Measurements from ENCODE around the gene EPB42. TPM values are rescaled to one million over a fixed set of nuclear protein-coding genes. Genes with fewer than 3 reads are reported as not detected.

Gene EPB42
- total RNA-seq, 1 experiment from 2014 or later, result not detected

DNA sequence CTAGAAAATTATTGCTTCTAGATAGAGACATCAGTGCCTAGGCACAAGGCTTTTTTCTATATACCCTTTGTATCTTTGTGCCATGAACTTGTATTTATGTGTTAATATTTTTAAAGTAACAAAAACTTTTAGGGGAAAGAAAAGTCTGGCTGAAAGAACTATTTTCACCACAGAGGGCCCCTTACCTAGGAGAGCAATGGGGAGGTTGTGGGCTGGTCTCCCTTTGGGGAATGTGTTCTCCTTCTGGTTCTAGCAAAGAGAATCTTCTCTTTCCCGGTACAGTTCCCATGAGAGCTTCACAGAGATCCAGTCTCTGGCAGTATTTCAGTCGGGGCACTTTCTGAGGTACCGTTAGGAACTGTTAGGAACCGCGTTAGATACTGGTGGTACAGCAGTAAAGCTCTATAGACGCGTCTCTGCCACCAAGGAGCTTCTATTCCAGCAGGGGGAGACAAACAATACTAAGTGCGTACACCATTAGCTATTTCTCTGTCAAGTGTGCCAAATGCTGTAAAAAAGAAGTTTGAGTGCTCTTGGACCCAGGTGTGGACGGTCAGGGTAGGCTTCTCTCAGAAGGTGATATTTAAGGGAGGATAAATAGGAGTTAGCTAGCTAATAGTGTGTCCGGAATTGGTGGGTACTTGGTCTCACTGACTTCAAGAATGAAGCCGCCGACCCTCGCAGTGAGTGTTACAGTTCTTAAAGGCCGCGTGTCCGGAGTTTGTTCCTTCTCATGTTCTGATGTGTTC, 4.6 kb upstream of the EPB42 start:
- Histone ChIP-seq H3K27me3 (replicated peaks; ENCODE audit: insufficient read depth, low read depth, low read length, poor library complexity) (no peaks in the 10 kb centered on the region), H3K4me3 (ENCODE audit: low read depth, low read length, poor library complexity, severe bottlenecking) (no peak overlapping the region), H3K36me3 (ENCODE audit: insufficient read depth, low read length, poor library complexity, severe bottlenecking) (no peaks in the 10 kb centered on the region), H3K27ac (ENCODE audit: low read depth, low read length, poor library complexity, severe bottlenecking) (no peak overlapping the region), H3K4me1 (ENCODE audit: insufficient read depth, low read length, poor library complexity, severe bottlenecking) (no peaks in the 10 kb centered on the region), H3K9me3 (ENCODE audit: low read depth, low read length, poor library complexity, severe bottlenecking) (no peaks in the 10 kb centered on the region)
- POLR2A ChIA-PET (ENCODE audit: low non-redundant PET), result no interaction called here
- peak; percentile 78 for DNase-seq (ENCODE audit: low spot score)
- intact Hi-C loops (cut with micrococcal nuclease; ENCODE audit: unreplicated experiment), result loop anchor here (2.0 kb wide), 1 partner anchor 59 kb away; no protein-coding TSS in a partner anchor
- TF ChIP-seq EZH2 (IDR thresholded peaks at IDR 0.05; ENCODE audit: borderline replicate concordance, low read depth, low read length, poor library complexity, severe bottlenecking), result no peak
- TF ChIP-seq, protein P1, sequence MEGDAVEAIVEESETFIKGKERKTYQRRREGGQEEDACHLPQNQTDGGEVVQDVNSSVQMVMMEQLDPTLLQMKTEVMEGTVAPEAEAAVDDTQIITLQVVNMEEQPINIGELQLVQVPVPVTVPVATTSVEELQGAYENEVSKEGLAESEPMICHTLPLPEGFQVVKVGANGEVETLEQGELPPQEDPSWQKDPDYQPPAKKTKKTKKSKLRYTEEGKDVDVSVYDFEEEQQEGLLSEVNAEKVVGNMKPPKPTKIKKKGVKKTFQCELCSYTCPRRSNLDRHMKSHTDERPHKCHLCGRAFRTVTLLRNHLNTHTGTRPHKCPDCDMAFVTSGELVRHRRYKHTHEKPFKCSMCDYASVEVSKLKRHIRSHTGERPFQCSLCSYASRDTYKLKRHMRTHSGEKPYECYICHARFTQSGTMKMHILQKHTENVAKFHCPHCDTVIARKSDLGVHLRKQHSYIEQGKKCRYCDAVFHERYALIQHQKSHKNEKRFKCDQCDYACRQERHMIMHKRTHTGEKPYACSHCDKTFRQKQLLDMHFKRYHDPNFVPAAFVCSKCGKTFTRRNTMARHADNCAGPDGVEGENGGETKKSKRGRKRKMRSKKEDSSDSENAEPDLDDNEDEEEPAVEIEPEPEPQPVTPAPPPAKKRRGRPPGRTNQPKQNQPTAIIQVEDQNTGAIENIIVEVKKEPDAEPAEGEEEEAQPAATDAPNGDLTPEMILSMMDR (conservative IDR thresholded peaks at IDR 0.05; ENCODE audit: low read depth, low read length), result peak; percentile 86
- no TSS peak for BruUV-seq (replicated peaks)
- CTCF ChIA-PET, result interaction anchor here (0.6 to 2.3 kb wide), 11 partner anchors 14 to 102 kb away, joined by 3 to 47 read pairs (median 5); partner anchors contain the start of gene TGM5

DNA sequence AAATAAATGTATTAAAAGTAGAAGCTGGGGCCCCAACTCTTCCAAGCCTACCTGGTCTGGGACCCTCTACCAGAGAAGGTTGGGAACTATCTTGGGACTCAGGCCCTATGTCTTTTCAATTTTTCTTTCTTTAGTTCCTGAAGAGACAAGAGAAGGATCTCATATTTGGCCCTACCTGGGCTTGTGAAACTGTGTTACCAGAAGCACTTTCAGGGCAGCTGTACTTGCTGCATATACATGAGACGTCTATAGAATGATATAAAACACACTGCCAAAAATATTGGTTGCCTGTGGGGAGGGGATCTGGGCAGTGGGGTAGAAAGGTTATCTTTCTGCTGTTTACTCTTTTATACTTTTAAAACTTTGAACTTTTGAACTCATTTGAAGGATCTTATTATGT, 604 bp upstream of the EPB42 start:
- no peaks in the 10 kb centered on the region for H3K4me1 ChIP-seq (ENCODE audit: insufficient read depth, low read length, poor library complexity, severe bottlenecking)
- BruUV-seq (replicated peaks), result no TSS peak
- intact Hi-C loops (cut with micrococcal nuclease; ENCODE audit: unreplicated experiment), result no loop called here
- H3K27ac ChIP-seq (ENCODE audit: low read depth, low read length, poor library complexity, severe bottlenecking), result no peak overlapping the region
- H3K9me3 ChIP-seq (ENCODE audit: low read depth, low read length, poor library complexity, severe bottlenecking), result no peaks in the 10 kb centered on the region
- DNase-seq (ENCODE audit: low spot score), result no peak
- no peak overlapping the region for H3K4me3 ChIP-seq (ENCODE audit: low read depth, low read length, poor library complexity, severe bottlenecking)
- TF ChIP-seq, protein P1 (conservative IDR thresholded peaks at IDR 0.05; ENCODE audit: low read depth, low read length), result no peak
- no peak for TF ChIP-seq EZH2 (IDR thresholded peaks at IDR 0.05; ENCODE audit: borderline replicate concordance, low read depth, low read length, poor library complexity, severe bottlenecking)
- H3K27me3 ChIP-seq (replicated peaks; ENCODE audit: insufficient read depth, low read depth, low read length, poor library complexity), result no peaks in the 10 kb centered on the region
- CTCF ChIA-PET, result no interaction called here
- POLR2A ChIA-PET (ENCODE audit: low non-redundant PET), result no interaction called here
- H3K36me3 ChIP-seq (ENCODE audit: insufficient read depth, low read length, poor library complexity, severe bottlenecking), result no peaks in the 10 kb centered on the region

DNA sequence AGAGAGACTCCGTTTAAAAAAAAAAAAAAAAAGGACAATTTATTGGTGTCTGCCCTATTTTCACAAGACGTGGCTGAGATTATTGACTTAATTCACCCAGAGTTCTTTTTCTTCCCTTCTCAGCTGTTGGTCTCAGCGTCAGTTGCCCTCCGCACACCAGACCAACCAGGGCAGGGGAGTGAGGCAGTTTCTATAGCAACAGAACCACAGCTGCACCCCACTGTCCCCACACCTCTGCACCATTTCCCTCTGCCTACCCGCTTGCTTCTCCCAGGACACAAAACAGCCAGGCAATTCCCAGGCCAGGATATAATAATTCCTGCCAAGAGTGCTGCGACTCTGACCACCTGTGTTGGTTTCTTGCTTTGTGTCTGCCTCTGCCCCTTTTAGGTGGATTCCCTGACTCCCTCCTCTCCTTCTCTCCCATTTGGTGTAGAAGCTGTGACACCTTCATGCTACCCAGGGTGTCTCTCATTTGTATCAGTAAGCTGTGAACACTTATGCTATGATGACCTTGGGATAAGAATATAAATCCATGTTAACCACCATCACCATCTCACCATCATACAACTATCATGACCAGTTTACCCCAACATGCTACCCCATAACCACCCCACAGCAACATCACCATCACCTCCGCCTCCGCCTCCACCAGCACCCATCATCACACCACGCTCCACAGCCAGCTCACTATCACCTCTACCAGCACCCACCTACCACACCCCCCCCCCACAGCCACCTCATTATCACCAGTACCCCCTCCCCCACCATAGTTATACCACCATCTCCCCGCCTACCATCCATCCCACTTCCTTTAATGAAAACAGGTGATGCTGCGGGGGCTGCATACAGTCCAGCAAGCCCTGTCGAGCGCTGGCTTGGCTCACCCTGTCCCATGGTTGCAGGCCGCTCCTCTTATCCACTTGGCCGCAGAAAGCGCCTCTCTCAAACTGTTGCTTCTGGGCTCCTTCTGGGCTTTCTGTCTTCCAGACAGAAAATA, 589 bp downstream of the EPB42 start:
- intact Hi-C loops (cut with micrococcal nuclease; ENCODE audit: unreplicated experiment), result no loop called here
- H3K36me3 ChIP-seq (ENCODE audit: insufficient read depth, low read length, poor library complexity, severe bottlenecking), result no peaks in the 10 kb centered on the region
- H3K27me3 ChIP-seq (replicated peaks; ENCODE audit: insufficient read depth, low read depth, low read length, poor library complexity), result no peaks in the 10 kb centered on the region
- H3K4me3 ChIP-seq (ENCODE audit: low read depth, low read length, poor library complexity, severe bottlenecking), result no peak overlapping the region
- H3K9me3 ChIP-seq (ENCODE audit: low read depth, low read length, poor library complexity, severe bottlenecking), result no peaks in the 10 kb centered on the region
- DNase-seq (ENCODE audit: low spot score), result no peak
- no peaks in the 10 kb centered on the region for H3K4me1 ChIP-seq (ENCODE audit: insufficient read depth, low read length, poor library complexity, severe bottlenecking)
- TF ChIP-seq, protein P1 (conservative IDR thresholded peaks at IDR 0.05; ENCODE audit: low read depth, low read length), result no peak
- TF ChIP-seq EZH2 (IDR thresholded peaks at IDR 0.05; ENCODE audit: borderline replicate concordance, low read depth, low read length, poor library complexity, severe bottlenecking), result no peak
- H3K27ac ChIP-seq (ENCODE audit: low read depth, low read length, poor library complexity, severe bottlenecking), result no peak overlapping the region
- BruUV-seq (replicated peaks), result no TSS peak
- POLR2A ChIA-PET (ENCODE audit: low non-redundant PET), result no interaction called here
- CTCF ChIA-PET, result no interaction called here
